GM21619 (cell line): ENCODE measurements around the gene BFSP2.
A peak's percentile ranks its signal among the peaks of the same experiment; 100 is the strongest.
"Not testable (repeated sequence)": the region's sequence is repeated elsewhere in the genome, so short reads cannot be mapped to it uniquely, and the experiment has no call there.

Experiments used
- ATAC-seq: cut with Tn5 transposase; IDR thresholded peaks from one replicate; pipeline ENCODE4 v1.9.1; 2021; ENCODE audit not compliant: unreplicated experiment

The BFSP2 gene

DNA sequence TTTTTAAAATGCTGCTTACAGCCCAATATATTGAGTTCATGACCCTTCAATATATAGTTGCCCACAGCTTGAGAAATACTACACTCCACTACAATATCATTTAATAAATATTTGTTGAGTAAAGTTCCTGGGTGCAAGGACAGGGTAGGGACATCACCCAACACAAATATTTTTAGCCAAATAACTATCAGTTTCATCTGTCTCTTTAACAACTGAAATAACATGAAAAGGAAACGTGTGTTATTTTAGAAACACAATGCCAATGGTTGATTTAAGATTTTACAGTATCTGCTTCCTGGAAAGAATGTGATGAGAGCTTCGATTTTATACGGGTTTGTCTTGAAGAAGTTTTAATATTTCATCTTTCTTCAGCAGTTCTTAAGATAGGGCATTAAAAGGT, 106.0 kb downstream of the BFSP2 start:
- ATAC-seq = peak; percentile 35

DNA sequence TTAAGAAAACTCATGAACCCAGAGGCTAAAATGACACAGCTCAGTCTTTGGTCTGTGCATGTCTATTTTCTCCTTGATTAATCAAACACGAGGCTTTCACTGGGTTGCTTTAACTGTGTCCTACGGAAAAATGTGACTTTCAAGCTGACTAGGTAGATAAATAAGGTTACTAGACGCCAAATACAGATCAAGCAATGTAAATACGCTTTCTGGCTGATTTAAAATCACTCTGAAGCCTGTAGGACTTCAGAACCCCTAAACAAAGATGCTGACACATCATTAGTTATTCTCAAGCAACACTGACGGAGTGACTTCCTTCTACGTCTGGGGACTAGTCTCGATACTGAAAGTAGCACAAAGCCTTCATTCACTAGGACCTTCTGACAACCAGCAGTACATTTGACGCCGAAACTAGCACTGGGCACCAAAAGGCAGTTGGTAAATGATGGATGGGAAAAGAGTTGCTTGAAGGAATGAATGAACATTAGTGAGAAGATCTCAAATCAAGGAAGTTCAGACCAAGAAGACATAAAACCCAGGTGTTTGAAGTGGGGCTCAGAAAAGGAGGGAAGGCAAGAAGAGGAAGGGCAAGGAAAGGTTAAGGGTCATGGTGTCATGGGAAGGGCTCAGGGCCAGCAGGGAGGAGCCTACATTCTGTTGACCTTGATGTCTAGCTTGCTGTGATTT, 106.5 kb downstream of the BFSP2 start:
- ATAC-seq = peak; percentile 95

DNA sequence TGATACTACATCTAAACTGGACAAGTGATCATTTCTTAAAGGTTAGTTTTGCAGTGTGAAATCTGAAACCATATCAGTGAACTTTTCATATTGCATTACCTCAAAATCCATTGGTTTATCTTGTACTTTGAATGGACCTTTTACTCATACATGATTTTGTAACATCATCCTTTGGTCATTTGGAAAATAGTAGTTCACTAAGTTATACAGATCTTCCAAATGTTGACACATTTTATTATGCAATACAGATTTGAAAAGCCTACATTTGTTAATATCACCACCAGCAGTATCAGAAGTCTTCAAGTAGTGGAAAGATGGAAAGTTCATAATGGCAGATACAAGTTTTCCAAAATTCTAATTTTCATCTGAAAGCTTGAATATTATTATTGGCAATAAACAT, 109.6 kb downstream of the BFSP2 start:
- no peak for ATAC-seq

DNA sequence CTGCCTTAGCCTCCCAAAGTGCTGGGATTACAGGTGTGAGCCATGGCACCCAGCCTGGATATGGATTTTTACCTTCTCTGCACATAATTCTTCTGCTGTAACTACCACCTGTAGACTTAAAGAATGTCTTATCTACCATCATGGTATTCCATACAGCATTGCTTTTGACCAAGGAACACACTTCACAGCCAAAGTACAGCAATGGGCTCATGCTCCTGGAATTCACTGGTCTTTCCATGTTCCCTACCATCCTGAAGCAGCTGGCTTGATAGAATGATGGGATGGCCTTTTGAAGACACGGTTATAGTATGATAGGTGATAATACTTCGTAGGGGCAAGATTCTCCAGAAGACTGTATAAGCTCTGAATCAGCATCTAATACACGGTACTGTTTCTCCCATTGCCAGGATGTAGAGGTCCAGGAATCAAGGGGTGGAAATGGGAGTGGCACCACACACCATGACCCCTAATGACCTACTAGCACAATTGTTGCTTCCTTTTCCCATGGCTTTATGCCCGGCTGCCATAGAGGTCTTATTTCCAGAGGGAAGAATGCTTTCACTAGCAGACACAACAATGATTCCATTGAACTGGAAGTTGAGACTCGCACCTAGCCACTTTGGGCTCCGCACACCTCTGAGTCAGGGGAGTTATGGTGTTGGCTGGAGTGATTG, 112.7 kb downstream of the BFSP2 start:
- no peak for ATAC-seq

DNA sequence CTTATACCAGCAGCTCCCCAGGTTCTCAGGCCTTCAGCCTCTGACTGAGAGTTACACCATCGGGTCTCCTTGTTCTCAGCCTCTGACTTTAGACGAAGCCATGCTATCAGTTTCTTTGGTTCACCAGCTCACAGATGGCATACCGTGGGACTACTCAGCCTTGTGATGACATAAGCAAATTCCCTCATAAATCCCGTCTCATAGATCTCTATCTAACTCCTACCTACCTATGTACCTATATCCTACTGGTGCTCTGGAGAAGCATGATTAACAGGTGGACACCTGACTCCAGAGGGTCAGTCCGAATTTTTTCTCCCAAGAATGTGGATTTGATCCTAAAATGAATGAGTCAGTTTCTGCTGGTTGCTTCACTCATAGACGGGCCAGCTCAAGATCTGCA, 114.6 kb downstream of the BFSP2 start:
- no peak for ATAC-seq

DNA sequence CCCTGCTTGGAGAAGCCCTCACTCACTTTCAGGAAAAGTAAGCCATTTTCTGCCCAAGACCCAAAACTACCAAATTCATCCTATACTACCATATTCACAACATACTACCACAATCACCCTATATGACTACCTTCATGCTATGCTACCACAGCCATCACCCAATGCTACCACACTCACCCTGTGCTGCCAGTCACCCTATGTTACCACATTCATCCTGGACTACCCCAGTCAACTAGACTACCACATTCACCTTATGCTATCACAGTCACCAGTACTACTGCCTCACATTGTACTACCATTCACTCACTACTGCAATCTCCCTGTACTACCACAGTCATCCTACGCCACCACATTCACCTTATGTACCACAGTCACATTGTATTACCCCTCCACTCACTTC, 115.3 kb downstream of the BFSP2 start:
- no peak for ATAC-seq

DNA sequence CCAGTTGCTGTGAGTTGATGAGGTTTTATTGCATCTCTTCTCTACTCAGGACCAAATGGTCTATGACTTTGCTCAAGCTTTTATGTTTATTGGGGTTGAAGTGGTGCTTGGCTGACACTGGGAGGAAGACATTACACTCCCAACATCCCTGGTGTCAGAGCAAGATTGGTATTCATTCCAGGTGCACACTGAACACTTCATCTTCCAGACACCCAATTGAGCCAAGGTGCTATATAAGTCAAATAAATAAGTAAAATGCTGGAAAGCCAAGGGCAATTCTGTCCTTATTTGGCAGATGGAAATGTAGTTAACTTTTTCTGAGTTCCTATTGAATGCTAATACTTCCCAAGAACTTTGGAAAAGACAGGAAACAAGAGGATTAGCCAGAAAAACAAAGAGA, 120.4 kb downstream of the BFSP2 start:
- no peak for ATAC-seq

DNA sequence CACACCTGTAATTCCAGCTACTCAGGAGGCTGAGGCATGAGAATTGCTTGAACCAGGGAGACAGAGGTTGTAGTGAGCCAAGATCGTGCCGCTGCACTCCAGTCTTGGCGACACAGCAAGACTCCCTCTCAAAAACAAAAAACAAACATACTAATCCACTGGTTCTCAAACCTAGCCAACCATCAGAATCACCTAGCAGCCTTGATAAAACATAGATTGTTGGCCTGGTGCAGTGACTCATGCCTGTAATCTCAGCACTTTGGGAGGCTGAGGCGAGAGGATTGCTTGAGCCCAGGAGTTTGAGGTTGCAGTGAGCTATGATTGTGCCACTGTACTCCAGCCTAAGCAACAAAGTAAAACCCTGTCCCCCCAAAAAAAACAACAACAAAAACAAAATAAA, 121.1 kb downstream of the BFSP2 start:
- ATAC-seq = not testable (repeated sequence)

DNA sequence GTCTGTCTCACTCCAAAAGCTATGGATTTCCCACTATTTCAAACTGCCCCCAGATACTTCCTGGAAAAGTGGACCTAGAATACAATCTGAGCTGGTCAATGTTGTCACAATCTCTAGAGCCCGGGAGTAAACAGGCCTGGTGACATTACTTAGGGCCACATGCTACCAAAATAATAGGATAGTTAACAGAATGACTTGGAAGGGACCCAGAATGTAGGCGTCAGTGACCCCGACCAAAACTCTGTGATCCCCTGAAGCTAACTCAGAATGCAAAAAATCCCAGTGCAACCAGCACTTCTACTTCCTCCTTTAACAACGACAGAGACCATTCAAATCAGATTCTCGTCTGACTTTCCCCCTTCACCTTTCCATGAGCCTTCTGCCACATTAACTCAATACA, 122.1 kb downstream of the BFSP2 start:
- no peak for ATAC-seq

DNA sequence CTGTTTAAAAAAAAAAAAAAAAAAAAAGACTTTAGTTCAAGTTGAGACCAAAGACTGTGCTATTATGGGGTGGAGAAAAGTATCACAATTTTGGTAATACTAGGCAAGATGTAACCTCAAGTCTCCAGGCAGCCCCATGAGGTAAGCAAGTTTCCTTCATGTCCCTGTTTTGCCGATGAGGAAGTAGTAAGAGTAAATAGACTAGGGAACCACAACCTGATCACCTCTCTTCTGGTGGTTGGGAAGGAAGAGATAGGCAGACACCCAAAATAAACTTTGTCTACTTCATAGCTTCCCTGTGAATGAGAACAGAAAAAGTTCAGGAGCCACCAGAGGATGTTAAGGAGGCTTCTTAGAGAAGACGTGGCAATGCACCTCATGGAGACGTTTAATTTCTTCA, 123.9 kb downstream of the BFSP2 start:
- not testable (repeated sequence) for ATAC-seq
